Mesenchymal stem cell (in vitro differentiated cells and primary cell): Measurements from ENCODE around the gene SCN4A.

ENCODE experiments used
- DNase-seq: peaks from one replicate; pipeline ENCODE4 v3.0.0-alpha.2; 2013
- H2AFZ ChIP-seq: one replicate; pipeline ENCODE4 v1.6.1; 2013; ENCODE audit warnings: low read depth, mild to moderate bottlenecking, control low read depth, inconsistent platforms, low read length, moderate library complexity
- H2AK5ac ChIP-seq: 2 replicates; pipeline ENCODE4 v1.6.1; 2013; ENCODE audit warnings: low read length, moderate library complexity, mild to moderate bottlenecking, inconsistent platforms; ENCODE audit not compliant: severe bottlenecking
- H2BK120ac ChIP-seq: one replicate; pipeline ENCODE4 v1.6.1; 2013; ENCODE audit warnings: low read depth, mild to moderate bottlenecking, inconsistent platforms, low read length, moderate library complexity
- H2BK12ac ChIP-seq, 2 experiments: one replicate each; pipeline ENCODE4 v1.6.1; 2013; ENCODE audit warnings: inconsistent platforms in 2 of 2, low read length in 2 of 2, mild to moderate bottlenecking in 2 of 2, moderate library complexity in 2 of 2, control low read depth in 1 of 2
- H2BK15ac ChIP-seq: one replicate; pipeline ENCODE4 v1.6.1; 2013; ENCODE audit warnings: mild to moderate bottlenecking, low read depth, inconsistent platforms; ENCODE audit not compliant: poor library complexity, severe bottlenecking
- H2BK5ac ChIP-seq: 2 replicates; pipeline ENCODE4 v1.6.1; 2013; ENCODE audit warnings: low read depth, mild to moderate bottlenecking, low read length, control low read depth, inconsistent platforms; ENCODE audit not compliant: poor library complexity, severe bottlenecking
- H3K14ac ChIP-seq, 2 experiments: one replicate each; pipeline ENCODE4 v1.6.1; 2013; ENCODE audit warnings: inconsistent platforms in 2 of 2, low read length in 2 of 2, control low read depth in 1 of 2, mild to moderate bottlenecking in 1 of 2, moderate library complexity in 1 of 2
- H3K18ac ChIP-seq, 2 experiments: one replicate each; pipeline ENCODE4 v1.6.1; 2013; ENCODE audit warnings: inconsistent platforms in 2 of 2, low read length in 2 of 2, control low read depth in 1 of 2, low read depth in 1 of 2, mild to moderate bottlenecking in 1 of 2
- H3K23ac ChIP-seq, 2 experiments: one replicate each; pipeline ENCODE4 v1.6.1; 2013; ENCODE audit warnings: inconsistent platforms in 2 of 2, low read length in 2 of 2, mild to moderate bottlenecking in 2 of 2, moderate library complexity in 2 of 2, control low read depth in 1 of 2
- H3K27ac ChIP-seq: 2 replicates; pipeline ENCODE4 v1.5.1; 2013; ENCODE audit warnings: mild to moderate bottlenecking, moderate library complexity, low read length, control low read depth, inconsistent platforms; ENCODE audit not compliant: poor library complexity, severe bottlenecking
- H3K27me3 ChIP-seq, 2 experiments: 2 replicates each; pipeline versions ENCODE4 v1.6.1 to v1.7.0; 2013; ENCODE audit warnings: low read length in 2 of 2, mild to moderate bottlenecking in 2 of 2, moderate library complexity in 2 of 2, control low read depth in 1 of 2, inconsistent platforms in 1 of 2; ENCODE audit not compliant: control insufficient read depth in 1 of 2, insufficient read depth in 1 of 2
- H3K36me3 ChIP-seq, 2 experiments: 2 replicates each; pipeline versions ENCODE4 v1.6.1 to v1.7.0; 2013; ENCODE audit warnings: low read length in 2 of 2, control low read depth in 1 of 2, inconsistent platforms in 1 of 2, low read depth in 1 of 2, mild to moderate bottlenecking in 1 of 2; ENCODE audit not compliant: insufficient read depth in 2 of 2, control insufficient read depth in 1 of 2
- H3K4ac ChIP-seq, 2 experiments: one replicate each; pipeline ENCODE4 v1.6.1; 2013; ENCODE audit warnings: inconsistent platforms in 2 of 2, low read length in 2 of 2, mild to moderate bottlenecking in 2 of 2, moderate library complexity in 2 of 2, control low read depth in 1 of 2, low read depth in 1 of 2
- H3K4me1 ChIP-seq: 2 replicates; pipeline ENCODE4 v1.6.1; 2013; ENCODE audit warnings: low read depth, low read length, control low read depth; ENCODE audit not compliant: control insufficient read depth, insufficient read depth
- H3K4me2 ChIP-seq: 2 replicates; pipeline ENCODE4 v1.6.1; 2013; ENCODE audit warnings: low read length, mild to moderate bottlenecking, inconsistent platforms; ENCODE audit not compliant: poor library complexity, severe bottlenecking
- H3K4me3 ChIP-seq, 2 experiments: 2 replicates each; pipeline versions ENCODE4 v1.5.1 to v1.7.0; 2013; ENCODE audit warnings: low read length in 2 of 2, mild to moderate bottlenecking in 2 of 2, control low read depth in 1 of 2, low read depth in 1 of 2; ENCODE audit not compliant: insufficient read depth in 1 of 2
- H3K79me1 ChIP-seq: replicated peaks from 2 replicates; pipeline ENCODE4 v1.6.1; 2013; ENCODE audit warnings: mild to moderate bottlenecking, control low read depth, low read length, inconsistent platforms; ENCODE audit not compliant: poor library complexity, severe bottlenecking
- H3K9ac ChIP-seq: 2 replicates; pipeline ENCODE4 v1.7.0; 2013; ENCODE audit warnings: mild to moderate bottlenecking, low read length, moderate library complexity
- H3K9me3 ChIP-seq: 2 replicates; pipeline ENCODE4 v1.7.0; 2013; ENCODE audit warnings: mild to moderate bottlenecking, low read length; ENCODE audit not compliant: control insufficient read depth
- H4K8ac ChIP-seq: one replicate; pipeline ENCODE4 v1.6.1; 2013; ENCODE audit warnings: inconsistent platforms, mild to moderate bottlenecking, low read length, moderate library complexity
- H4K91ac ChIP-seq: one replicate; pipeline ENCODE4 v1.6.1; 2013; ENCODE audit warnings: mild to moderate bottlenecking, low read length, inconsistent platforms
- WGBS: methylation state at CpG from one replicate; pipeline ENCODE4 v1.1.7; 2013; ENCODE audit warnings: mixed read lengths; 5-methylcytosine and 5-hydroxymethylcytosine counted together

The SCN4A gene

DNA sequence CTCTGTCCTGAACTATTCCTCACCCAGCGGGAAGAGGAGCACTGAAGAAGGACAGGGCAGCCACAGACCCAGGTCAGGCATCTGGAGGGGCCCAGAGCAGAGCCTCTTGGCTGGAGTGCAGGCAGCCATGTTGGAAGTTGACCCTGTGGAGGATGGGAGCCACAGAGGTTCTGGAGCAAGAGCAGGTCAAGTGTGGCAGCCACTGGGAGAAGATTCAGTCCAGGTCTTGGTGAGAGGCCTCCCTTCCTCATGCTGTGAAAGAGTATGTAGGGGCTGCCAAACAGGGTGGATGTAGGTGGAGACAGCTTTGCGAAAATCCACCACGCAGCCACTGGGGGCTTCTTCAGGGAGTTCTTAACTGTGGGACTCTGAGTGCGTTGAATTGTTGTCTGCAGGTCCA is 40.0 kb downstream of the SCN4A start:
- Histone ChIP-seq H2AK5ac (no peak overlapping the region), H3K9ac (no peak overlapping the region), H2BK15ac (no peak overlapping the region), H3K14ac (no peak overlapping the region), H4K91ac (no peak overlapping the region), H2BK12ac (no peak overlapping the region), H3K27me3 (peaks cover 14 to 54% of the 10 kb centered on the region in 2 experiments), H3K27ac (no peak overlapping the region), H3K4me1 (no peaks in the 10 kb centered on the region), H3K4ac (no peak overlapping the region), H2BK120ac (no peak overlapping the region), H3K9me3 (no peaks in the 10 kb centered on the region), H4K8ac (no peak overlapping the region), H3K4me2 (no peak overlapping the region), H2BK5ac (no peak overlapping the region), H2AFZ (no peak overlapping the region), H3K4me3 (no peak overlapping the region), H3K36me3 (no peaks in the 10 kb centered on the region), H3K18ac (no peak overlapping the region), H3K79me1 (no peaks in the 10 kb centered on the region), H3K23ac (no peak overlapping the region)
- no peak for DNase-seq
- WGBS, result 86% methylated on average over 4 of the region's 4 CpGs

GRCh38 chr17:63931981-63932561 is 40.6 kb downstream of the SCN4A start, which contains the start of gene CD79B:
Gene CD79B (minus strand): TSS chr17:63932331. CDS start chr17:63932261, 70 bp downstream.
- H4K8ac ChIP-seq, result no peak within 1 kb of the TSS
- H3K4ac ChIP-seq, result no peak within 1 kb of the TSS
- H2BK5ac ChIP-seq, result no peak within 1 kb of the TSS
- peak within 1 kb of the TSS in 1 of 2 experiments; percentile 26 for H3K14ac ChIP-seq
- 79% methylated on average over 19 of the region's 19 CpGs for WGBS
- H4K91ac ChIP-seq, result no peak within 1 kb of the TSS
- H3K9ac ChIP-seq, result no peak within 1 kb of the TSS
- no peak within 1 kb of the TSS for H2BK12ac ChIP-seq
- H3K9me3 ChIP-seq, result no peaks in the 10 kb centered on the region
- H3K27ac ChIP-seq, result no peak within 1 kb of the TSS
- no peak within 1 kb of the TSS for H3K18ac ChIP-seq
- peaks cover 14 to 55% of the 10 kb centered on the region in 2 experiments for H3K27me3 ChIP-seq
- H3K4me2 ChIP-seq, result no peak within 1 kb of the TSS
- no peaks in the 10 kb centered on the region for H3K4me1 ChIP-seq
- H2BK120ac ChIP-seq, result no peak within 1 kb of the TSS
- DNase-seq, result no peak
- H2AK5ac ChIP-seq, result no peak within 1 kb of the TSS
- H3K79me1 ChIP-seq, result no peaks in the 10 kb centered on the region
- no peak within 1 kb of the TSS for H2AFZ ChIP-seq
- no peaks in the 10 kb centered on the region for H3K36me3 ChIP-seq
- no peak within 1 kb of the TSS for H3K4me3 ChIP-seq
- H3K23ac ChIP-seq, result no peak within 1 kb of the TSS
- no peak within 1 kb of the TSS for H2BK15ac ChIP-seq

DNA sequence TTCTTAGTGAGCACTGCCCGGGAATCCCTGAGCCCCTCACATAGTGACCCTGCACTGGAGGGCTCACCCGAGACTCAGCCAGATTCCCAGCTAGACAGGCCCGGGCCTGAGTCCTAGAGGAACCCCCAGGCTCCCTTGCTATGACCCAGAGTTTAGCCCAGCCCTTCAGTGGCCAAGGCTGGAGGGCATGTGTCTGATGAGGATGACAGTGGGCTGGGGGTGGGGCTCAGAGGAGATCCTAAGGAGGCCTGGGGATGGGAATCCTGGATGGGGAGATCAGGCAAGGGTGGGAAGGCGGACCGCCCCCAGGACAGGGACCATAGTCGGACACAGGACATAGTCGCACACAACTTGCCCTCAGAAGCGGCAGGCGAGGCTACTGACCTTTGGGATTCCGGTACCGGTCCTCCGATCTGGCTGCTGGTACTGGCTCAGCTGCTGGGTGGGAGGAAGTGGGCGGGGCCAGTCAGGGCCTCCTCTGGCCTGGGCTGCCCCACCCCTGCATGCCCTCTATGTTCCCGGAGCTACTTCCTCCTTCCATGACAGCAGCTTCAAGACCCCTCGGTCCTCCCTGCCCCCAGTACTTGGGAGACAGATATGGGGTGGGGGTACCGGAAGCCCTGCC is 41.7 kb downstream of the SCN4A start:
- Histone ChIP-seq H3K4ac (no peak overlapping the region), H3K4me2 (no peak overlapping the region), H3K36me3 (no peaks in the 10 kb centered on the region), H3K18ac (no peak overlapping the region), H3K14ac (no peak overlapping the region), H3K23ac (no peak overlapping the region), H4K8ac (no peak overlapping the region), H2BK15ac (no peak overlapping the region), H3K9me3 (no peaks in the 10 kb centered on the region), H2AK5ac (no peak overlapping the region), H3K79me1 (no peaks in the 10 kb centered on the region), H3K4me1 (no peaks in the 10 kb centered on the region), H4K91ac (no peak overlapping the region), H2BK12ac (no peak overlapping the region), H2AFZ (no peak overlapping the region), H2BK120ac (no peak overlapping the region), H3K4me3 (no peak overlapping the region), H2BK5ac (no peak overlapping the region), H3K9ac (no peak overlapping the region), H3K27me3 (peaks cover 14 to 50% of the 10 kb centered on the region in 2 experiments), H3K27ac (no peak overlapping the region)
- DNase-seq, result no peak
- 85% methylated on average over 6 of the region's 16 CpGs for WGBS

DNA sequence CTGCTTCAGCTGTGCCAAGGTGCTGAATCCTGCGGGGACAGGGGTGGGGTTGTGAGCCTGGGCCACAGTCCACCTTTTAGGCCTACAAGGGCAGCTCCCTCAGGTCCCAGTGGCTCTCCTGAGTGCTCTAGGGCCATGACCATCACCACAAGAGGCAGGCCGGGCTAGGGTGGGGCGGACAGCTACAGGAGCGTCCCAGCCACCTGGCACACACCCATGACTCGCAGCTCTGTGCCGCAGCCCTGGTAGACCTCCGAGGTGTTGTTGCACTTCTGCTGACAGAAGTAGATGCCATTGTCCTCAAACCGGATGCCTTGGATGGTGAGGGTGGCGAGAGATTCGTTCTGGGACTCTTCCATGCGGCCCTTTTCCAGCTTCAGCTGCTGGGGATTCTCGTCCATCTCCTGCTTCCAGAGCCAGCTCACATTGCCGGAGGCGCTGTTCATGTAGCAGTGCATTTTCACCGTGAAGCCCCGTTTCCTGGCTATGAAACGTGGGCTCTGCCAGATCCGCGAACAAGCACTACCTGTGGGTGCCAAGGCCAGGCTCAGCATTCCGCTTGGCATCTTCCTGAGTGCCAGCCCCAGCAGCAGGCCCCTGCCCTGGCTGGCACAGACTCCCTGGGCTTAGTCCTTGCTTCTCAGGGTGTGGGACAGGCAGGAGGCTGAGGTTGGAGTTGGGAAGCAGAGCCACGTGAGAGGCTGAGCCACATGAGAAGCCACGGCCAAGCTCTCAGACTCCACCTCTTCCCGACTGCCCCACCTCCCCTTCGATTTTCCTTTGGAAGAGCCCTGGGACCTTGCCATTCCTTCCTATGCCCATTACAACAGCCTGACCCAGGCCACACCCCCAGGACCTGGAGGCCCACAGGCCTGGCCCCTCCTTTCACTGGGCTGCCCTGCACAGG is 42.6 kb downstream of the SCN4A start:
- Histone ChIP-seq H3K14ac (no peak overlapping the region), H2BK5ac (no peak overlapping the region), H3K4me1 (no peaks in the 10 kb centered on the region), H3K23ac (no peak overlapping the region), H3K4me3 (no peak overlapping the region), H2BK120ac (no peak overlapping the region), H3K4ac (no peak overlapping the region), H3K27ac (no peak overlapping the region), H2BK12ac (no peak overlapping the region), H3K18ac (no peak overlapping the region), H2BK15ac (no peak overlapping the region), H3K9me3 (no peaks in the 10 kb centered on the region), H3K9ac (no peak overlapping the region), H3K27me3 (peaks cover 10 to 41% of the 10 kb centered on the region in 2 experiments), H4K91ac (no peak overlapping the region), H3K4me2 (no peak overlapping the region), H2AFZ (no peak overlapping the region), H3K36me3 (no peaks in the 10 kb centered on the region), H3K79me1 (no peaks in the 10 kb centered on the region), H4K8ac (no peak overlapping the region), H2AK5ac (no peak overlapping the region)
- no peak for DNase-seq
- WGBS, result 94% methylated on average over 23 of the region's 24 CpGs
